Anterior cingulate cortex (tissue), 58 donors: ENCODE results near the gene EDIL3.
A peak's percentile ranks its signal among the peaks of the same experiment; 100 is the strongest.

Source experiments
- DNase-seq, 58 donors: peaks; one replicate each; lab custom pipeline; 2025; lab: John Stamatoyannopoulos, UW

The EDIL3 gene

GRCh38 chr5:83924171-83924570 lies 460.5 kb downstream of the EDIL3 start:
- DNase-seq = no peak

DNA sequence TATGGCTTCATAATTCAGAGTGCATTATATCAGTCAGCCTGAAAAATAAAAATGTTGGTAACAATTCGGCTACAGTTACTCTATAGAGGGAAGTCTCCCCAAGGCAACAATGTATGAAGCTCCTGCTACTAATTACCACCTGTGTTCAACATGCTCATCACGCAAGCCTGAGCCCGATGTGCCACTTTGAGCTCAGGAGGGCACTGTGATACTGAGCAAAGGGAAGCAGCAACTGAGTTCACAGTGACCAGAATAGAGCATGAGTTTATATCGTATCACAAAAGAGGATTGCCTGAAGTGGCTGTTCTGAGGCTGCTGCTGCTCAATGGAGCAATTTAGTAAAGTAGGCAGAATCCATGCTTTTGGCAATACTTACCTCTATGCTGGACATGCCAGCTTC lies 462.0 kb downstream of the EDIL3 start:
- DNase-seq = peak in 27 of 58 donors; percentile 1 to 36 (median 19)

DNA sequence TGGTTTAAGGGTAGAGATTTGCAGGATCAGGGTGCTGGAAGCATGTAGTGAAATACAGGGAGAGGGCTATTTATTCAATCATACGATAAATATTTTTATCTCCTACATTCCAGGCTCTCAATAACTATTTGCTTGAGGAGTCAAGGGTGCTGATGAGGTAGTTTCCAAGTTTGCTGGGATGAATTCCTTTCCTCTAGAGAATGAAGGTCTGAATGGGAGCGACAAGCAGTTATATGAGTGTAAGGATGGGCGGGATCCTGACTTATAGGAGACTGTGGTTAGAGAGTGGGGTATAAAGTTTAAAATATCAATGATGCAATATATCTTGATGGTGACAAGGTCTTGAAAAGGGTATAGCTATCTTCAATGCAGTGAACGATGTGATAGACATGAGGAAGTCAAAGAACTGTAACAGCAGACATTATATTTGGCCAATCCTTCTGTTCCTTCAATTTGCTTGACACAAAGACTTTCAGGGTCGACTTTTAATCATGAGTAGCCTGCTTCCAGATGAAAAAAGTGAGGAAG lies 462.9 kb downstream of the EDIL3 start:
- DNase-seq = no peak

DNA sequence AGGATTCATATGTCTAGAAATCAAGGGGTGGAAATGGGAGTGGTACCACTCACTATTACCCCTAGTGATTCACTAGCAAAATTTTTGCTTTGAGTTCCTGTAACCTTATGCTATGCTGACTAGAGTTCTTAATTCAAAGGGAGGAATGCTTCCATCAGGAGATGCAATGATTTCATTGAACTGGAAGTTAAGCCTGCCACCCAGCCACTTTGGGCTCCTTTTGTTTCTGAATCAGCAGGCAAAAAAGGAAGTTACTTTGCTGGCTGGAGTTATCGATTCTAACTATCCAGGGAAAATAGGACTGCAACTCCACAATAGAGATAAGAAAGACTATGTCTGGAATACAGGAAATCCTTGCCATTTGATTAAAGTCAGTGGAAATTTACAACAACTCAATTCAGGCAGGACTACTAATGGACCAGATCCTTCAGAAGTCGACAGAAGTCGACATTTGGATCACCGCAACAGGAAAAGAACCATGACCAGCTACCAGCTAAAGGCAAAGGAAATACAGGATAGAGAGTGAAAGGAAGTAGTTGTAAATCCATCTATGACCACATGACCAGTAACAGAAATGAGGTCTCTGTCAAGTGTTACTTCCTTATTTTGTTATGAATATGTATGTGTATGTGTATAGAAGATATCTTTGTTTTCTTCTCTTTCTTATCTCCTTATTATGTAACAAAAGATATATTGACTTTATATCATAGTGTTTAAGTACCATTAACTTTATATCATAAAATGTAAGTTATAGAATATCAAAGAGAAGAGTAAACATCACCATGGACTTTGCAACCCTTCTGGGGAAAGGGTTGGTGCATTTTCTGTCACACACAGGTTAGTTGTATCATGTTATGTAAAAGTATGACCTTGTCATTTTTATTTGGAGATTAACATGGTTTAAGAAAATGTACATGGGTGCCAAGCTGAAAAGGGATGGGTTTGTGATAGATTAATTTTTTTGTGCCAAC lies 465.3 kb downstream of the EDIL3 start:
- DNase-seq = no peak

DNA sequence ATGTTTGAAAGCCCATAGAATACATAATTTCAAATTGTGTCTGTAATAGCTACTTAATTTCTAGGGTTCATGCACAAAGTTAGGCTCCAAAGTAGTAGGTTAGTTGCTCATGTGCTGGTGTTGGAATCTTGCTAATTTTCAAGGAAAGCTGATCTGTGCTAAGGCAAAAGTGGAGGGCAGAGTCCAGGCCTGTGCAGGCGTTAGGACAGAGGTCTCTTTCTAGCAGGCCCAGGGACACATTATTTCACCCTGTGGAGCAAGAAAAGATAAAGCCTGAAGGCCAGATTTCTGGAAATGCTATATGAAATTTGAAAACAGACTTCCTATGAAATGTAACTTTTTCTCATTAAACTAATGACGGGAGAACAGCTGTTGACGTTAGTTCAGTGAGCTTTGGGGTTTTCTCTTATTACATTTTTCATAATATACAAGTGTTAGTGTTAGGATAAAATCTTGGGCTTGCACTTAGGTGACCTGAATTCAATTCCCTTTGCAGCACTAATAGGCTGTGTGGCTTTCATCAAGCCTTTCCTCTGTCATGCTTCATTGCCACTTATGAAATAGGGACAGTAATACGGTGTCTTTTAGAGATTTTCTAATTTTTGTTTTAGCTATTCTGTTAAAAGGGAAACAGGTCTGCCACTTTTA lies 467.3 kb downstream of the EDIL3 start:
- DNase-seq = no peak

DNA sequence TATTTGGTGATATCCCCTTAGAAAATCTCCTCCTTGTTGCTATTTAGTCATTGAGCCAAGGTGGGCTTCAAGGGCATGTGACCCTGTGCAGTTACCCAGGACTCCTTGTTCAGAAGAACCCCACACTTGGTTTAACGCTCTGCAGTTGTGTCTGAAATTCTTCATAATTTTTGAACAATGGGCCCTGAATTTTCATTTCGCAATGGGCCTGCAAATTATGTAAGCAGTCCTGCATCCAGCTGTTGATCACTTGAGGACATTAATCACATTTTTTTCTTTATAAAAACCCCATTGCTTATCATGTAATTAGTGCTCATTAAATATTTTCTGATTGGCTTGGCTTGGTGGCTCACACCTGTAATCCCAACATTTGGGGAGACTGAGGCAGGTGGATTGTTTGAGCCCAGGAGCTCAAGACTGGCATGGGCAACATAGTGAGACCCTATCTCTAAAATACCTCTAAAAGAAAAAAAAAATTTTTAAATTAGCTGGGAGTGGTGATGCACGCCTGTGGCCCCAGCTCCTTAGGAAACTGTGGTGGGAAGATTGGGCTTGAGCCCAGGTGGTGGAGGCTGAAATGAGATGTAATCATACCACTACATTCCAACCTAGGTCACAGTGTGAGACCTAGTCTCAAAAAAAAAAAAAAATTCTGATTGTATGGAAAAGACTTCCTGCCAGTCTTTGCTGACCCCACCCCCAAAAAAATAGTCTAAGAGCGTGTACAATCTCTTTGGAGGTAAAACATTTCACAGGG lies 469.8 kb downstream of the EDIL3 start:
- DNase-seq = no peak

- no peak for DNase-seq
Measured at GRCh38 chr5:83914199-83914598, 470.5 kb downstream of the EDIL3 start.

DNA sequence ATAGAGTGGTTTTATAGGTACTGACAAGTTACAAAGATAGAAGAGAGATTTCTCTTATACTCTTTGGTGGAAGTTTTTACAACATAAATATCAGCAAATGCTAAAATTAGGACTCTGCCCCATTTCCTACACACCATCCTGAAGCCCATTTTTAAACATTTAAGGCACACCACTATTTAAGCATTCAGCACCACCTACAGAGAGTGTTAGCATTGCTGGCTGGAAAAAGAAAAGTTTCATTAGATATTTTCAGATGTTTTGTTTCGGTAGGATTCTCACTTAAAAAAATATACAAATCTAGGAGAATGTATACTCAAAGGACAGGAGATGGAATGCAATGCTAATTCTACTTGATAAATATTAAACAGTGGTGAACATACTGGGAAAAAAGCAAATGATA lies 471.1 kb downstream of the EDIL3 start:
- no peak for DNase-seq

DNA sequence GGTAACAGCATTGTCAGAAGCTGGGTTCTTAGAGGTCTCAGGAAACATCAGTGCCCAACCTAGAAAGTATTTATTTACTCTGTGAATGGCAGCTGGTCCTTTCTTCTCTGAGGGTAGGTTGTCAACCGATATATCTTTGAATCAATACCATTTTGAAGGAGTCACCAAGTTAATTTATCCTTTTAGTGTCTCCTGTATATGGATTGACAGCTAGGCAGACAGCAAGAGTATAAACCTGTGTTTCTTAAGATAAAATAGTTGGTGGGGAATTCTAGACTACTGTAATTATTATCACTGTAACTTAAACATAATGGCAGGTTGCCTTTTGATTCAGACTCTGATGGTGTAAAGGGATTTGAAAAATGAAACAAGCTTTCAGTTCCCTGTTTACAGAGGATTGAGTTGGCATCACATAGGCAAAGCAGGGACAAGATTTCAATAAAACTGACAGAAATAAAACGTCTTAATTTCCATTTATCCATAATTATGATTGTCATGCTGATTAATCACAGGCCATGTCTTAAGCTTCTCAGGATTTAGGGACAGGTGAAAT lies 473.2 kb downstream of the EDIL3 start:
- no peak for DNase-seq

GRCh38 chr5:83900306-83900705 lies 484.4 kb downstream of the EDIL3 start:
- peak in 7 of 58 donors; percentile 1 to 13 (median 8) for DNase-seq

DNA sequence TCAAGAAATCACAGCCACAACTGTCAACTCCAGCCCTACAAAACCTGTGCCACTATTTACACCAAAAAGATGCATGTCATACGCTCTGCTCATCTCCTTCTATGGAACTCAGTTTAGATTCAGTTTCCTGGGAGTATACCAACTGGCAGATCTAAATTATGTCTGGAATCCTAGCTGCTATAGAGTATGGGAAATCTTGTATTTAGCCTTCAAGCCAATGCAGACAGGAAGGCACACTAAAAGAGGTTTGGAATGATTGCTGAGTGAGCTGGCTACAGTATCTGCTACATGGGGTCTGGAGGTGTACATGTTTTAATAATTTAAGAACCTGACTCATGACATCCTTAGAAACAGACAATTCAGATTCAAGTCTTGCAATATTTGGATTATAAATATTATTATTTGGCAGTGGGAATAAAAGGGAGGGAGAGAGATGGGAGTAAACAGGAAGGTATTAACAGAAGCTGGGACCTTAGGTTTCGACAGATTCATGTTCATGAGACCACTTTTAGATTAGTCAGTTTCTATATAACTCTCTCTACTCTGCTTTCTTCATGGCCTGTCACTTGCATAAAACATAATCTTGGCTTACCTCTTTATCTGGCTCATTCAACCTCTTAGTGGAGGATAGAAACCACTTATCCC lies 485.2 kb downstream of the EDIL3 start:
- no peak for DNase-seq

DNA sequence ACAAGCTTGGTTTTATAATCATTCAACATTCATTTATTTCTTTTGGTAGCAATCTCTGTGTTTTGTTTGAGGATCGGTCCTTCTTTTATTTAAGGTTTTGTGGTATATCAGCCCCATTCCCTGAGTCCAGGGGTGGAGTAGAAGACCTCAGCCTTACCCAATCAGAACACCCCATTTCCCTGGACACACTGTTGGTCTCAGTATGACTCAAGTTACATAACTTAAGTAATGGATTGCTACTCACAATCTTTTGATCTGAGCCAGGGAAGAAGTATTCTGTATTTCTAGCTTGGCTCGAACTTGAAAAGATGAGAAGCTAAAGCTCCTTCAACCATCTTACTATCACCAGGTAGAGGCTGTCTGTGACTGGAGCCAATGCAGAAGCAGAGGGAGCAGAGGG lies 488.8 kb downstream of the EDIL3 start:
- no peak for DNase-seq

- DNase-seq = no peak
Measured at GRCh38 chr5:83891261-83891660, 493.4 kb downstream of the EDIL3 start.
